GM23338 (cell line): ENCODE results near the gene DLG2. TPM values are rescaled to one million over a fixed set of nuclear protein-coding genes. Genes with fewer than 3 reads are reported as not detected.

Source experiments
- ATAC-seq: fragments of 200-7000 bp; cut with Tn5 transposase; 3 replicates; pipeline ENCODE4 v1.9.1; 2020
- DNase-seq: peaks from one replicate; pipeline ENCODE4 v3.0.0-alpha.2; 2015; ENCODE audit warnings: low spot score
- H2AFZ ChIP-seq: fragments of 200-600 bp; sonication (generic); 2 replicates; pipeline ENCODE4 v1.8.0; 2016; ENCODE audit warnings: antibody characterized with exemption, mild to moderate bottlenecking, moderate library complexity
- H3F3A ChIP-seq: fragments of 200-600 bp; sonication (generic); replicated peaks from 2 replicates; pipeline ENCODE4 v1.8.0; 2017; ENCODE audit warnings: antibody characterized with exemption, mixed run types, low read depth
- H3K27ac ChIP-seq: fragments of 200-600 bp; sonication (generic); 2 replicates; pipeline ENCODE4 v1.6.1; 2016; ENCODE audit warnings: low read depth
- H3K27me3 ChIP-seq: fragments of 200-600 bp; sonication (generic); 2 replicates; pipeline ENCODE4 v1.8.0; 2016; ENCODE audit warnings: mild to moderate bottlenecking, mixed run types, moderate library complexity; ENCODE audit not compliant: insufficient read depth
- H3K36me3 ChIP-seq: fragments of 200-600 bp; sonication (generic); 2 replicates; pipeline ENCODE4 v1.8.0; 2016; ENCODE audit warnings: mild to moderate bottlenecking; ENCODE audit not compliant: insufficient read depth
- H3K4me1 ChIP-seq: fragments of 200-600 bp; sonication (generic); 2 replicates; pipeline ENCODE4 v1.8.0; 2016; ENCODE audit warnings: mild to moderate bottlenecking, moderate library complexity; ENCODE audit not compliant: insufficient read depth
- H3K4me2 ChIP-seq: fragments of 200-600 bp; sonication (generic); 2 replicates; pipeline ENCODE4 v1.7.1; 2017; ENCODE audit warnings: mixed run types
- H3K4me3 ChIP-seq: fragments of 200-600 bp; sonication (generic); 2 replicates; pipeline ENCODE4 v1.6.1; 2016; ENCODE audit warnings: mixed run types
- H3K79me2 ChIP-seq: fragments of 200-600 bp; sonication (generic); replicated peaks from 2 replicates; pipeline ENCODE4 v1.8.0; 2017; ENCODE audit warnings: mild to moderate bottlenecking; ENCODE audit not compliant: insufficient read depth
- H3K9me2 ChIP-seq: fragments of 200-600 bp; sonication (generic); 2 replicates; pipeline ENCODE4 v1.8.0; 2017; ENCODE audit not compliant: insufficient read depth
- H4K20me1 ChIP-seq: fragments of 200-600 bp; sonication (generic); replicated peaks from 2 replicates; pipeline ENCODE4 v1.8.0; 2017; ENCODE audit warnings: mild to moderate bottlenecking; ENCODE audit not compliant: insufficient read depth
- H3K27ac Mint-ChIP-seq: 2 replicates; pipeline ENCODE4 v1.8.0; 2020; ENCODE audit warnings: inconsistent platforms, mild to moderate bottlenecking, moderate library complexity, mixed read lengths
- H3K27me3 Mint-ChIP-seq: 3 replicates; pipeline ENCODE4 v1.8.0; 2022; ENCODE audit warnings: low read depth, mild to moderate bottlenecking, moderate library complexity, mixed read lengths, inconsistent platforms; ENCODE audit not compliant: insufficient read depth, poor library complexity
- H3K36me3 Mint-ChIP-seq: 3 replicates; pipeline ENCODE4 v1.8.0; 2021; ENCODE audit warnings: low read depth, mild to moderate bottlenecking, inconsistent platforms, moderate library complexity, mixed read lengths
- H3K4me1 Mint-ChIP-seq: 3 replicates; pipeline ENCODE4 v1.8.0; 2020; ENCODE audit warnings: mild to moderate bottlenecking, inconsistent platforms, mixed read lengths
- H3K4me3 Mint-ChIP-seq: 3 replicates; pipeline ENCODE4 v1.8.0; 2021; ENCODE audit warnings: moderate library complexity, mild to moderate bottlenecking, inconsistent platforms, mixed read lengths
- H3K9me3 Mint-ChIP-seq: 3 replicates; pipeline ENCODE4 v1.8.0; 2020; ENCODE audit warnings: moderate library complexity, mild to moderate bottlenecking, inconsistent platforms, mixed read lengths
- CREB1 ChIP-seq: fragments of 250-450 bp; sonication (Bioruptor Pico); IDR thresholded peaks from 2 replicates; pipeline ENCODE4 v1.5.0; 2020; ENCODE audit warnings: low read depth, mild to moderate bottlenecking, moderate library complexity
- ETS1 ChIP-seq: IDR thresholded peaks from 2 replicates; pipeline ENCODE4 v1.6.1; 2016; ENCODE audit warnings: antibody characterized with exemption
- EZH2 ChIP-seq: fragments of 200-600 bp; sonication (generic); IDR thresholded peaks from one replicate; pipeline ENCODE4 v1.8.0; 2017; ENCODE audit warnings: antibody characterized with exemption, mild to moderate bottlenecking, low read depth; ENCODE audit not compliant: unreplicated experiment
- EZH2phosphoT487 ChIP-seq: fragments of 200-600 bp; sonication (generic); IDR thresholded peaks from one replicate; pipeline ENCODE4 v1.8.1; 2018; ENCODE audit warnings: antibody characterized with exemption; ENCODE audit not compliant: unreplicated experiment
- JUNB ChIP-seq: IDR thresholded peaks from one replicate; pipeline ENCODE4 v1.6.1; 2016; ENCODE audit warnings: antibody characterized with exemption; ENCODE audit not compliant: unreplicated experiment
- NANOG ChIP-seq: IDR thresholded peaks from 2 replicates; pipeline ENCODE4 v1.6.1; 2016; ENCODE audit warnings: antibody characterized with exemption, borderline replicate concordance
- STAT1 ChIP-seq: IDR thresholded peaks from one replicate; pipeline ENCODE4 v1.6.1; 2016; ENCODE audit warnings: antibody characterized with exemption; ENCODE audit not compliant: unreplicated experiment
- ZNF114 ChIP-seq: fragments of 250-450 bp; sonication (Bioruptor Pico); IDR thresholded peaks from 2 replicates; pipeline ENCODE4 v1.5.0; 2020; ENCODE audit warnings: mild to moderate bottlenecking, moderate library complexity
- ZNF331 ChIP-seq: fragments of 250-450 bp; sonication (Bioruptor Pico); IDR thresholded peaks from 2 replicates; pipeline ENCODE4 v1.5.0; 2020; ENCODE audit warnings: low read depth, mild to moderate bottlenecking, moderate library complexity
- polyA plus RNA-seq: library from polyadenylated mRNA; unstranded; fragments of >200 nt; fragmentation: Nextera tagmentation; extraction: Ambion mirVana; gene quantifications from 2 replicates; pipeline ENCODE4 v1.2.1, GENCODE V29; 2016
- total RNA-seq: library from RNA; depleted of rRNA; stranded (reverse); fragments of >200 nt; shearing (Covaris generic); gene quantifications from 2 replicates; pipeline ENCODE4 v1.2.3, GENCODE V29; 2014
- TF ChIP-seq, protein P1 (sequence below): IDR thresholded peaks from one replicate; pipeline ENCODE4 v1.6.1; 2018; ENCODE audit warnings: antibody characterized with exemption; ENCODE audit not compliant: unreplicated experiment
- TF ChIP-seq, protein P2 (sequence below): fragments of 250-450 bp; sonication (Bioruptor Pico); IDR thresholded peaks from 2 replicates; pipeline ENCODE4 v1.5.0; 2020; ENCODE audit warnings: mild to moderate bottlenecking, moderate library complexity
- TF ChIP-seq, protein P3 (sequence below), 2 experiments: fragments of 200-600 bp in 1 of 2; sonication (generic) in 1 of 2; conservative IDR thresholded peaks; 2 replicates each; pipeline versions ENCODE4 v1.5.1 to v1.6.1; 2016 to 2017; ENCODE audit warnings: antibody characterized with exemption in 2 of 2, low read depth in 2 of 2, mild to moderate bottlenecking in 2 of 2, moderate library complexity in 1 of 2

DLG2 gene
- total and polyA plus RNA-seq, 2 experiments from 2014 or later: 19.8 to 21.5 TPM

DNA sequence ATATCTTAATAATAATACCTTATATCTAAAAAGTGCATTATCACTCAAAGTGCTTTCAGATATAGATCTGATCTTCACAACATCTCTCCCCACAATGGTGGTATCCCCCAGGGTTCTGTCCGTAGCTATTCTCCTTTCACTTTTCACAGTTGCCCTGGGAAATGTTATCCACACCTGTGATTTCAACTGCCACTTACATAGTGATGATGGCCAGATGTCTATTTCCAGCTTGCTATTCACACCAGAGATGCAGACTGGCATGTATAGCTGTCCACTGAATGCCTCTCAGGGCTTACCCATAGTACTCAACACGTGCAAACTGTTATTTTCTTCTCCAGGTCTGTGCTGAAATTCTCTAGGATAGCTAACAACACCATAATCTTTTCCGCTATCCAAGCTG, 724.7 kb downstream of the DLG2 start (continued):
- TF ChIP-seq ZNF331: no peak
- TF ChIP-seq EZH2: no peak
- TF ChIP-seq, protein P1, sequence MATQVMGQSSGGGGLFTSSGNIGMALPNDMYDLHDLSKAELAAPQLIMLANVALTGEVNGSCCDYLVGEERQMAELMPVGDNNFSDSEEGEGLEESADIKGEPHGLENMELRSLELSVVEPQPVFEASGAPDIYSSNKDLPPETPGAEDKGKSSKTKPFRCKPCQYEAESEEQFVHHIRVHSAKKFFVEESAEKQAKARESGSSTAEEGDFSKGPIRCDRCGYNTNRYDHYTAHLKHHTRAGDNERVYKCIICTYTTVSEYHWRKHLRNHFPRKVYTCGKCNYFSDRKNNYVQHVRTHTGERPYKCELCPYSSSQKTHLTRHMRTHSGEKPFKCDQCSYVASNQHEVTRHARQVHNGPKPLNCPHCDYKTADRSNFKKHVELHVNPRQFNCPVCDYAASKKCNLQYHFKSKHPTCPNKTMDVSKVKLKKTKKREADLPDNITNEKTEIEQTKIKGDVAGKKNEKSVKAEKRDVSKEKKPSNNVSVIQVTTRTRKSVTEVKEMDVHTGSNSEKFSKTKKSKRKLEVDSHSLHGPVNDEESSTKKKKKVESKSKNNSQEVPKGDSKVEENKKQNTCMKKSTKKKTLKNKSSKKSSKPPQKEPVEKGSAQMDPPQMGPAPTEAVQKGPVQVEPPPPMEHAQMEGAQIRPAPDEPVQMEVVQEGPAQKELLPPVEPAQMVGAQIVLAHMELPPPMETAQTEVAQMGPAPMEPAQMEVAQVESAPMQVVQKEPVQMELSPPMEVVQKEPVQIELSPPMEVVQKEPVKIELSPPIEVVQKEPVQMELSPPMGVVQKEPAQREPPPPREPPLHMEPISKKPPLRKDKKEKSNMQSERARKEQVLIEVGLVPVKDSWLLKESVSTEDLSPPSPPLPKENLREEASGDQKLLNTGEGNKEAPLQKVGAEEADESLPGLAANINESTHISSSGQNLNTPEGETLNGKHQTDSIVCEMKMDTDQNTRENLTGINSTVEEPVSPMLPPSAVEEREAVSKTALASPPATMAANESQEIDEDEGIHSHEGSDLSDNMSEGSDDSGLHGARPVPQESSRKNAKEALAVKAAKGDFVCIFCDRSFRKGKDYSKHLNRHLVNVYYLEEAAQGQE: no peak
- TF ChIP-seq NANOG: no peak
- TF ChIP-seq CREB1 (CRISPR knock-in tag): no peak

DNA sequence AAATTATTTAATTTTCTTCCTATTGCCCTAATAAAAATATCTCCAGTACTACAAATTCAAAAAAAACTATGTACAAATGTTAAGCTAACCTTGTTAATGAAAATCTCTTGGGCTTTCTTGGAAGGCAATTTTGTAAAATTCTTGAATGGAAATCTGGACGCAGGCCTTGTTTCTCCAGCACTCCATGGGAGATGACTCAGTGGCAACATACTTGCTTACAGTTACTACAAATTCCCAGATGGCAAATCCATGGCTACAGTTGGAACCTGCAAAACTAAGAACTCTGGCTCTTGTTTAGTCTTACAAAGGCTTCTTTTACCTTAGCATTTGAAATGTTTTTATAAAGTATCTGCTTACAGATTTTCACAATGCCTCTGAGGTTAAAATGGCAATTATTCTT, 725.2 kb downstream of the DLG2 start:
- no peaks in the 10 kb centered on the region for H3K27me3 Mint-ChIP-seq
- H3K36me3 ChIP-seq: no peaks in the 10 kb centered on the region
- no peak overlapping the region for H3K4me2 ChIP-seq
- H3K4me3 Mint-ChIP-seq: no peak overlapping the region
- no peak overlapping the region for H2AFZ ChIP-seq
- H3K4me1 ChIP-seq: no peaks in the 10 kb centered on the region
- no peaks in the 10 kb centered on the region for H3K36me3 Mint-ChIP-seq
- H3K79me2 ChIP-seq: no peaks in the 10 kb centered on the region
- H4K20me1 ChIP-seq: no peaks in the 10 kb centered on the region
- H3K9me2 ChIP-seq: no peaks in the 10 kb centered on the region
- no peaks in the 10 kb centered on the region for H3F3A ChIP-seq
- no peak overlapping the region for H3K27ac Mint-ChIP-seq
- H3K9me3 Mint-ChIP-seq: no peaks in the 10 kb centered on the region
- no peak overlapping the region for H3K27ac ChIP-seq
- H3K4me3 ChIP-seq: no peak overlapping the region
- no peaks in the 10 kb centered on the region; the same call in 2 of the 3 replicates for H3K4me1 Mint-ChIP-seq
- DNase-seq (no peak), ATAC-seq (no peak)
- H3K27me3 ChIP-seq: no peaks in the 10 kb centered on the region
- TF ChIP-seq JUNB: no peak
- TF ChIP-seq ETS1: no peak
- TF ChIP-seq EZH2phosphoT487: no peak
- TF ChIP-seq STAT1: no peak
- TF ChIP-seq, protein P2, sequence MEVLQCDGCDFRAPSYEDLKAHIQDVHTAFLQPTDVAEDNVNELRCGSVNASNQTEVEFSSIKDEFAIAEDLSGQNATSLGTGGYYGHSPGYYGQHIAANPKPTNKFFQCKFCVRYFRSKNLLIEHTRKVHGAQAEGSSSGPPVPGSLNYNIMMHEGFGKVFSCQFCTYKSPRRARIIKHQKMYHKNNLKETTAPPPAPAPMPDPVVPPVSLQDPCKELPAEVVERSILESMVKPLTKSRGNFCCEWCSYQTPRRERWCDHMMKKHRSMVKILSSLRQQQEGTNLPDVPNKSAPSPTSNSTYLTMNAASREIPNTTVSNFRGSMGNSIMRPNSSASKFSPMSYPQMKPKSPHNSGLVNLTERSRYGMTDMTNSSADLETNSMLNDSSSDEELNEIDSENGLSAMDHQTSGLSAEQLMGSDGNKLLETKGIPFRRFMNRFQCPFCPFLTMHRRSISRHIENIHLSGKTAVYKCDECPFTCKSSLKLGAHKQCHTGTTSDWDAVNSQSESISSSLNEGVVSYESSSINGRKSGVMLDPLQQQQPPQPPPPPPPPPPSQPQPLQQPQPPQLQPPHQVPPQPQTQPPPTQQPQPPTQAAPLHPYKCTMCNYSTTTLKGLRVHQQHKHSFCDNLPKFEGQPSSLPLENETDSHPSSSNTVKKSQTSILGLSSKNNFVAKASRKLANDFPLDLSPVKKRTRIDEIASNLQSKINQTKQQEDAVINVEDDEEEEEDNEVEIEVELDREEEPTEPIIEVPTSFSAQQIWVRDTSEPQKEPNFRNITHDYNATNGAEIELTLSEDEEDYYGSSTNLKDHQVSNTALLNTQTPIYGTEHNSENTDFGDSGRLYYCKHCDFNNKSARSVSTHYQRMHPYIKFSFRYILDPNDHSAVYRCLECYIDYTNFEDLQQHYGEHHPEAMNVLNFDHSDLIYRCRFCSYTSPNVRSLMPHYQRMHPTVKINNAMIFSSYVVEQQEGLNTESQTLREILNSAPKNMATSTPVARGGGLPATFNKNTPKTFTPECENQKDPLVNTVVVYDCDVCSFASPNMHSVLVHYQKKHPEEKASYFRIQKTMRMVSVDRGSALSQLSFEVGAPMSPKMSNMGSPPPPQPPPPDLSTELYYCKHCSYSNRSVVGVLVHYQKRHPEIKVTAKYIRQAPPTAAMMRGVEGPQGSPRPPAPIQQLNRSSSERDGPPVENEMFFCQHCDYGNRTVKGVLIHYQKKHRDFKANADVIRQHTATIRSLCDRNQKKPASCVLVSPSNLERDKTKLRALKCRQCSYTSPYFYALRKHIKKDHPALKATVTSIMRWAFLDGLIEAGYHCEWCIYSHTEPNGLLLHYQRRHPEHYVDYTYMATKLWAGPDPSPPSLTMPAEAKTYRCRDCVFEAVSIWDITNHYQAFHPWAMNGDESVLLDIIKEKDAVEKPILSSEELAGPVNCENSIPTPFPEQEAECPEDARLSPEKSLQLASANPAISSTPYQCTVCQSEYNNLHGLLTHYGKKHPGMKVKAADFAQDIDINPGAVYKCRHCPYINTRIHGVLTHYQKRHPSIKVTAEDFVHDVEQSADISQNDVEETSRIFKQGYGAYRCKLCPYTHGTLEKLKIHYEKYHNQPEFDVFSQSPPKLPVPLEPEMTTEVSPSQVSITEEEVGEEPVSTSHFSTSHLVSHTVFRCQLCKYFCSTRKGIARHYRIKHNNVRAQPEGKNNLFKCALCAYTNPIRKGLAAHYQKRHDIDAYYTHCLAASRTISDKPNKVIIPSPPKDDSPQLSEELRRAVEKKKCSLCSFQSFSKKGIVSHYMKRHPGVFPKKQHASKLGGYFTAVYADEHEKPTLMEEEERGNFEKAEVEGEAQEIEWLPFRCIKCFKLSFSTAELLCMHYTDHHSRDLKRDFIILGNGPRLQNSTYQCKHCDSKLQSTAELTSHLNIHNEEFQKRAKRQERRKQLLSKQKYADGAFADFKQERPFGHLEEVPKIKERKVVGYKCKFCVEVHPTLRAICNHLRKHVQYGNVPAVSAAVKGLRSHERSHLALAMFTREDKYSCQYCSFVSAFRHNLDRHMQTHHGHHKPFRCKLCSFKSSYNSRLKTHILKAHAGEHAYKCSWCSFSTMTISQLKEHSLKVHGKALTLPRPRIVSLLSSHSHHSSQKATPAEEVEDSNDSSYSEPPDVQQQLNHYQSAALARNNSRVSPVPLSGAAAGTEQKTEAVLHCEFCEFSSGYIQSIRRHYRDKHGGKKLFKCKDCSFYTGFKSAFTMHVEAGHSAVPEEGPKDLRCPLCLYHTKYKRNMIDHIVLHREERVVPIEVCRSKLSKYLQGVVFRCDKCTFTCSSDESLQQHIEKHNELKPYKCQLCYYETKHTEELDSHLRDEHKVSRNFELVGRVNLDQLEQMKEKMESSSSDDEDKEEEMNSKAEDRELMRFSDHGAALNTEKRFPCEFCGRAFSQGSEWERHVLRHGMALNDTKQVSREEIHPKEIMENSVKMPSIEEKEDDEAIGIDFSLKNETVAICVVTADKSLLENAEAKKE (CRISPR knock-in tag): no peak
- TF ChIP-seq ZNF331: no peak
- TF ChIP-seq ZNF114 (CRISPR knock-in tag): no peak
- TF ChIP-seq, protein P3, sequence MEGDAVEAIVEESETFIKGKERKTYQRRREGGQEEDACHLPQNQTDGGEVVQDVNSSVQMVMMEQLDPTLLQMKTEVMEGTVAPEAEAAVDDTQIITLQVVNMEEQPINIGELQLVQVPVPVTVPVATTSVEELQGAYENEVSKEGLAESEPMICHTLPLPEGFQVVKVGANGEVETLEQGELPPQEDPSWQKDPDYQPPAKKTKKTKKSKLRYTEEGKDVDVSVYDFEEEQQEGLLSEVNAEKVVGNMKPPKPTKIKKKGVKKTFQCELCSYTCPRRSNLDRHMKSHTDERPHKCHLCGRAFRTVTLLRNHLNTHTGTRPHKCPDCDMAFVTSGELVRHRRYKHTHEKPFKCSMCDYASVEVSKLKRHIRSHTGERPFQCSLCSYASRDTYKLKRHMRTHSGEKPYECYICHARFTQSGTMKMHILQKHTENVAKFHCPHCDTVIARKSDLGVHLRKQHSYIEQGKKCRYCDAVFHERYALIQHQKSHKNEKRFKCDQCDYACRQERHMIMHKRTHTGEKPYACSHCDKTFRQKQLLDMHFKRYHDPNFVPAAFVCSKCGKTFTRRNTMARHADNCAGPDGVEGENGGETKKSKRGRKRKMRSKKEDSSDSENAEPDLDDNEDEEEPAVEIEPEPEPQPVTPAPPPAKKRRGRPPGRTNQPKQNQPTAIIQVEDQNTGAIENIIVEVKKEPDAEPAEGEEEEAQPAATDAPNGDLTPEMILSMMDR (conservative IDR thresholded peaks at IDR 0.05; ENCODE audit: low read depth in 2 of 2): no peak
- TF ChIP-seq NANOG: no peak
- TF ChIP-seq EZH2: no peak
